Measurements from ENCODE around the gene ERG. TPM values are rescaled to one million over a fixed set of nuclear protein-coding genes. Genes with fewer than 3 reads are reported as not detected.

The ERG gene
- total RNA-seq, 2 experiments from 2014 or later: not detected

GRCh38 chr21:38474124-38474523 lies 24.2 kb downstream of the ERG start:
- peaks cover 11% of the 10 kb centered on the region for H3K4me1 Mint-ChIP-seq (ENCODE audit: low read depth)
- Histone ChIP-seq H3K4me3 (ENCODE audit: low read length) (no peak overlapping the region), H3K4me1 (ENCODE audit: insufficient read depth, low read length) (no peaks in the 10 kb centered on the region), H3K36me3 (ENCODE audit: insufficient read depth, low read length) (no peaks in the 10 kb centered on the region), H3K27me3 (ENCODE audit: control insufficient read depth in 1 of 2, insufficient read depth in 2 of 2, low read length in 2 of 2) (peaks cover 36 to 43% of the 10 kb centered on the region in 2 experiments), H3K9me3 (ENCODE audit: control insufficient read depth in 1 of 2, insufficient read depth in 1 of 2, low read length in 2 of 2) (peaks cover 0 to 12% of the 10 kb centered on the region in 2 experiments), H3K27ac (ENCODE audit: low read depth in 1 of 2, low read length in 2 of 2) (no peak overlapping the region)
- DNase-seq: no peak
- ChIA-PET CTCF (no interaction called here), POLR2A (no interaction called here)
- no peaks in the 10 kb centered on the region for H3K9me3 Mint-ChIP-seq
- H3K36me3 Mint-ChIP-seq (ENCODE audit: low read depth): no peaks in the 10 kb centered on the region
- no peak for TF ChIP-seq CTCF (IDR thresholded peaks at IDR 0.05)
- no peak overlapping the region for H3K27ac Mint-ChIP-seq
- intact Hi-C loops (cut with DNase I, micrococcal nuclease): no loop called here
- H3K27me3 Mint-ChIP-seq: peaks cover 73% of the 10 kb centered on the region
- no peak for ATAC-seq (ENCODE audit: poor library complexity)
- no peak overlapping the region for H3K4me3 Mint-ChIP-seq

GRCh38 chr21:38472412-38473108 lies 25.7 kb downstream of the ERG start:
- no peaks in the 10 kb centered on the region for H3K36me3 ChIP-seq (ENCODE audit: insufficient read depth, low read length)
- no peak overlapping the region for H3K27ac ChIP-seq (ENCODE audit: low read depth in 1 of 2, low read length in 2 of 2)
- H3K4me3 ChIP-seq (ENCODE audit: low read length): no peak overlapping the region
- TF ChIP-seq CTCF (IDR thresholded peaks at IDR 0.05): no peak
- ATAC-seq (ENCODE audit: poor library complexity) (no peak), DNase-seq (no peak)
- H3K4me3 Mint-ChIP-seq: no peak overlapping the region
- H3K27ac Mint-ChIP-seq: no peak overlapping the region
- H3K9me3 Mint-ChIP-seq: no peaks in the 10 kb centered on the region
- ChIA-PET CTCF (no interaction called here), POLR2A (no interaction called here)
- H3K27me3 Mint-ChIP-seq: peaks cover 65% of the 10 kb centered on the region
- H3K36me3 Mint-ChIP-seq (ENCODE audit: low read depth): no peaks in the 10 kb centered on the region
- peaks cover 0 to 12% of the 10 kb centered on the region in 2 experiments for H3K9me3 ChIP-seq (ENCODE audit: control insufficient read depth in 1 of 2, insufficient read depth in 1 of 2, low read length in 2 of 2)
- intact Hi-C loops (cut with DNase I, micrococcal nuclease): no loop called here
- H3K4me1 Mint-ChIP-seq (ENCODE audit: low read depth): peaks cover 11% of the 10 kb centered on the region
- H3K27me3 ChIP-seq (ENCODE audit: control insufficient read depth in 1 of 2, insufficient read depth in 2 of 2, low read length in 2 of 2): peaks cover 29 to 39% of the 10 kb centered on the region in 2 experiments
- H3K4me1 ChIP-seq (ENCODE audit: insufficient read depth, low read length): no peaks in the 10 kb centered on the region

GRCh38 chr21:38471766-38472165 lies 26.5 kb downstream of the ERG start:
- no peak for TF ChIP-seq CTCF (IDR thresholded peaks at IDR 0.05)
- H3K36me3 ChIP-seq (ENCODE audit: insufficient read depth, low read length): no peaks in the 10 kb centered on the region
- ChIA-PET CTCF (no interaction called here), POLR2A (no interaction called here)
- peaks cover 23 to 33% of the 10 kb centered on the region in 2 experiments for H3K27me3 ChIP-seq (ENCODE audit: control insufficient read depth in 1 of 2, insufficient read depth in 2 of 2, low read length in 2 of 2)
- peaks cover 0 to 8% of the 10 kb centered on the region in 2 experiments for H3K9me3 ChIP-seq (ENCODE audit: control insufficient read depth in 1 of 2, insufficient read depth in 1 of 2, low read length in 2 of 2)
- Mint-ChIP-seq H3K36me3 (ENCODE audit: low read depth) (no peaks in the 10 kb centered on the region), H3K4me1 (ENCODE audit: low read depth) (peaks cover 11% of the 10 kb centered on the region), H3K27me3 (peaks cover 63% of the 10 kb centered on the region), H3K27ac (no peak overlapping the region), H3K9me3 (no peaks in the 10 kb centered on the region), H3K4me3 (no peak overlapping the region)
- H3K27ac ChIP-seq (ENCODE audit: low read depth in 1 of 2, low read length in 2 of 2): no peak overlapping the region
- no peak overlapping the region for H3K4me3 ChIP-seq (ENCODE audit: low read length)
- intact Hi-C loops (cut with DNase I, micrococcal nuclease): no loop called here
- DNase-seq (no peak), ATAC-seq (ENCODE audit: poor library complexity) (no peak)
- no peaks in the 10 kb centered on the region for H3K4me1 ChIP-seq (ENCODE audit: insufficient read depth, low read length)

Measured in CD4-positive, alpha-beta T cell (primary cell).